ENCODE results near the gene CAPSL.
A peak's percentile ranks its signal among the peaks of the same experiment; 100 is the strongest.

The CAPSL gene

GRCh38 chr5:35908228-35908627, 30.2 kb downstream of the CAPSL start:
- H3K79me2 ChIP-seq (ENCODE audit: insufficient read depth, low read depth) = no peaks in the 10 kb centered on the region
- H3K4me1 ChIP-seq (ENCODE audit: low read depth, poor library complexity, severe bottlenecking) = peaks cover 28% of the 10 kb centered on the region
- H3K9ac ChIP-seq = no peak overlapping the region
- no peak for TF ChIP-seq CTCF (conservative IDR thresholded peaks at IDR 0.05; ENCODE audit: low read depth, low read length)
- no peaks in the 10 kb centered on the region for H3K27me3 ChIP-seq (ENCODE audit: insufficient read depth, low read depth)
- no peak overlapping the region for H3K27ac ChIP-seq
- H3K4me2 ChIP-seq = 0 out of 2 replicates have a peak overlapping the region, but pooled peaks have one; percentile 7
- H2AFZ ChIP-seq (ENCODE audit: low read depth) = peak overlapping the region; percentile 9; the same call in 1 of the 2 replicates
- H4K20me1 ChIP-seq (ENCODE audit: insufficient read depth) = no peaks in the 10 kb centered on the region
- no peaks in the 10 kb centered on the region for H3K36me3 ChIP-seq (ENCODE audit: insufficient read depth)
- H3K4me3 ChIP-seq (IDR thresholded peaks at IDR 0.05; ENCODE audit: insufficient read depth, low read depth, low read length) = no peak overlapping the region

- no peak overlapping the region for H3K4me2 ChIP-seq
- no peaks in the 10 kb centered on the region for H3K27me3 ChIP-seq (ENCODE audit: insufficient read depth, low read depth)
- H3K9ac ChIP-seq = no peak overlapping the region
- no peaks in the 10 kb centered on the region for H4K20me1 ChIP-seq (ENCODE audit: insufficient read depth)
- H3K4me3 ChIP-seq (IDR thresholded peaks at IDR 0.05; ENCODE audit: insufficient read depth, low read depth, low read length) = no peak overlapping the region
- TF ChIP-seq CTCF (conservative IDR thresholded peaks at IDR 0.05; ENCODE audit: low read depth, low read length) = no peak
- no peak overlapping the region for H3K27ac ChIP-seq
- peaks cover 53% of the 10 kb centered on the region for H3K4me1 ChIP-seq (ENCODE audit: low read depth, poor library complexity, severe bottlenecking)
- H3K79me2 ChIP-seq (ENCODE audit: insufficient read depth, low read depth) = no peaks in the 10 kb centered on the region
- H2AFZ ChIP-seq (ENCODE audit: low read depth) = no peak overlapping the region
- H3K36me3 ChIP-seq (ENCODE audit: insufficient read depth) = no peaks in the 10 kb centered on the region
These were observed 33.8 kb downstream of the CAPSL start for GRCh38 chr5:35904443-35905132.

- H2AFZ ChIP-seq (ENCODE audit: low read depth) = no peak overlapping the region
- H3K4me3 ChIP-seq (IDR thresholded peaks at IDR 0.05; ENCODE audit: insufficient read depth, low read depth, low read length) = no peak overlapping the region
- no peak overlapping the region for H3K9ac ChIP-seq
- H3K27me3 ChIP-seq (ENCODE audit: insufficient read depth, low read depth) = no peaks in the 10 kb centered on the region
- no peak overlapping the region for H3K27ac ChIP-seq
- no peak overlapping the region for H3K4me2 ChIP-seq
- H4K20me1 ChIP-seq (ENCODE audit: insufficient read depth) = no peaks in the 10 kb centered on the region
- no peaks in the 10 kb centered on the region for H3K36me3 ChIP-seq (ENCODE audit: insufficient read depth)
- peaks cover 53% of the 10 kb centered on the region for H3K4me1 ChIP-seq (ENCODE audit: low read depth, poor library complexity, severe bottlenecking)
- no peak for TF ChIP-seq CTCF (conservative IDR thresholded peaks at IDR 0.05; ENCODE audit: low read depth, low read length)
- no peaks in the 10 kb centered on the region for H3K79me2 ChIP-seq (ENCODE audit: insufficient read depth, low read depth)
These were observed 34.7 kb downstream of the CAPSL start for GRCh38 chr5:35903631-35904203.

GRCh38 chr5:35902046-35902672, 36.3 kb downstream of the CAPSL start:
- Histone ChIP-seq H3K27ac (no peak overlapping the region), H4K20me1 (ENCODE audit: insufficient read depth) (no peaks in the 10 kb centered on the region), H3K9ac (no peak overlapping the region), H3K4me1 (ENCODE audit: low read depth, poor library complexity, severe bottlenecking) (peaks cover 43% of the 10 kb centered on the region), H2AFZ (ENCODE audit: low read depth) (no peak overlapping the region), H3K27me3 (ENCODE audit: insufficient read depth, low read depth) (no peaks in the 10 kb centered on the region), H3K4me3 (IDR thresholded peaks at IDR 0.05; ENCODE audit: insufficient read depth, low read depth, low read length) (no peak overlapping the region), H3K79me2 (ENCODE audit: insufficient read depth, low read depth) (no peaks in the 10 kb centered on the region), H3K4me2 (no peak overlapping the region; the same call in 1 of the 2 replicates), H3K36me3 (ENCODE audit: insufficient read depth) (no peaks in the 10 kb centered on the region)
- no peak for TF ChIP-seq CTCF (conservative IDR thresholded peaks at IDR 0.05; ENCODE audit: low read depth, low read length)

All from KMS-11 (cell line).